Activated CD4-positive, alpha-beta memory T cell treated with anti-CD3 and anti-CD28 coated beads, Interleukin-2, amount 10 ng/mL, durations not matched to agents 7 days and 5 days (primary cell): ENCODE results near the gene RNF166. TPM values are rescaled to one million over a fixed set of nuclear protein-coding genes. Genes with fewer than 3 reads are reported as not detected.

ENCODE experiments used
- CTCF ChIA-PET: fragments of 350-600 bp; sonication (Branson Sonifier 250); formaldehyde crosslinking; loops from one replicate; lab custom pipeline; 2021; ENCODE audit warnings: antibody characterized with exemption, inconsistent platforms; lab: Charles Lee
- POLR2A ChIA-PET: fragments of 350-600 bp; sonication (Branson Sonifier 250); formaldehyde crosslinking; loops from one replicate; lab custom pipeline; 2021; ENCODE audit warnings: antibody characterized with exemption; lab: Charles Lee
- DNase-seq: peaks from one replicate; pipeline ENCODE4 v3.0.0-alpha.2; 2020
- H3K27ac Mint-ChIP-seq: one replicate; pipeline ENCODE4 v1.8.0; 2021; ENCODE audit warnings: mild to moderate bottlenecking, mixed read lengths
- H3K27me3 Mint-ChIP-seq: one replicate; pipeline ENCODE4 v1.8.0; 2021; ENCODE audit warnings: mixed read lengths
- H3K36me3 Mint-ChIP-seq: one replicate; pipeline ENCODE4 v1.8.0; 2021; ENCODE audit warnings: low read depth, mixed read lengths
- H3K4me1 Mint-ChIP-seq: one replicate; pipeline ENCODE4 v1.8.0; 2021; ENCODE audit warnings: mixed read lengths
- H3K4me3 Mint-ChIP-seq: one replicate; pipeline ENCODE4 v1.8.0; 2021; ENCODE audit warnings: mild to moderate bottlenecking, mixed read lengths
- H3K9me3 Mint-ChIP-seq: one replicate; pipeline ENCODE4 v1.8.0; 2021; ENCODE audit warnings: mixed read lengths
- total RNA-seq, 2 experiments: library from RNA; stranded (reverse); gene quantifications; one replicate each; pipeline ENCODE4 v1.2.3, GENCODE V29; 2021

RNF166 gene
- total RNA-seq, 2 experiments from 2014 or later: 155 to 156 TPM

DNA sequence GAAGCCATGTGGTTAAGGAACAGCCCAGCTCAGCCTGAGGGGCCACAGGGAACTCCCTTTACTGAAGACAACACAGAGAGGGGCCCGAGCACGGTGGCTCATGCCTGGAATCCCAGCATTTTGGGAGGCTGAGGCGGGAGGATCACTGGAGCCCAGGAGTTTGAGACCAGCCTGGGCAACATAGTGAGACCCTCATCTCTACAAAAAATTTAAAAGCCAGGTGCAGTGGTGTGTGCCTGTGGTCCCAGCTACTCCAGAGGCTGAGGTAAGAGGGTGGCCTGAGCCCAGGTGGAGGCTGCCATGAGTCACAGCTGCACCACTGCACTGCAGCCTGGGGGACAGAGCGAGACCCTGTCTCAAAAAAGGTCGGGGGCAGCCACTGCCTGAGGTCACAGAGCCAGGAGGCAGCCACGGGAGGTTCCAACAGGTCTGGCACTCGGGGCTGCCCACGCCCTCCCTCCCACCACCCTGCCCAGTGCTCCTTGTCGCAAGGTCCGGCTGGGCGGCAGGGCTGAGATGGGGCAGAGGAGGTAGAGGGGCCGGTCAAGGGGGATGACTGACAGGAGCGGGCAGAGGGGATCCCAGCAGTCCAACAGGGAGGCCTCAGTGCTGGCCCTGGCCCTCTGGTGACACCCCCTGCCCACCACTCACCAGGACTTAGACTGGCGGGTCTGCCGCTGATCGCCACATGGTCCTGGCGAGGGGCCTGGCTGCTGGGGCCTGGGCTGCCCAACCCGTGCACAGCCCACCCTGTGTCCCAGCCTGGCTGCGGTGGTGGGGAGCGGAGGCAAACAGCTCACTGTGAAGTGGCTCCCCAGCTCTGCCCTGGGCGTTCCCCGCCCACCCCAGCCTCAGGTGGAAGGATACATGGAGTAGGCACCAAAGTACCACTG is 58.8 kb downstream of the RNF166 start:
- H3K4me3 Mint-ChIP-seq: no peak overlapping the region
- no peaks in the 10 kb centered on the region for H3K27me3 Mint-ChIP-seq
- POLR2A ChIA-PET: interaction anchor here (1.0 to 4.3 kb wide), 3 partner anchors 8 to 77 kb away, joined by 3 to 34 read pairs (median 4); partner anchors contain the start of genes IL17C and ZC3H18
- H3K36me3 Mint-ChIP-seq: peaks cover 36% of the 10 kb centered on the region
- H3K4me1 Mint-ChIP-seq: peaks cover 24% of the 10 kb centered on the region
- CTCF ChIA-PET: interaction anchor here (0.8 kb wide), 1 partner anchor 77 kb away, joined by 3 read pairs; no protein-coding TSS in a partner anchor
- no peaks in the 10 kb centered on the region for H3K9me3 Mint-ChIP-seq
- DNase-seq: no peak
- H3K27ac Mint-ChIP-seq: no peak overlapping the region

Other genes starting within 250 kb of the RNF166 start
- gene ZC3H18, start 136.0 kb downstream of the RNF166 start, total RNA-seq: 10 to 100 TPM; 75.9 to 78.6 TPM
- under 1 TPM; 0.23 to 0.43 TPM for gene IL17C, start 67.8 kb downstream of the RNF166 start, total RNA-seq
- 100 to 1,000 TPM; 580 to 588 TPM for gene CYBA, start 55.4 kb downstream of the RNF166 start, total RNA-seq
- 100 to 1,000 TPM; 134 to 139 TPM for gene MVD, start 43.3 kb downstream of the RNF166 start, total RNA-seq
- 10 to 100 TPM; 16.5 to 16.6 TPM for gene SNAI3, start 19.9 kb downstream of the RNF166 start, total RNA-seq
- gene CTU2, start 95 bp upstream of the RNF166 start, total RNA-seq: 10 to 100 TPM; 16.5 to 17.3 TPM
- gene PIEZO1, start 78.8 kb upstream of the RNF166 start, total RNA-seq: 100 to 1,000 TPM; 308 to 323 TPM
- 100 to 1,000 TPM; 133 to 137 TPM for gene CDT1, start 97.4 kb upstream of the RNF166 start, total RNA-seq
- gene APRT, start 105.5 kb upstream of the RNF166 start, total RNA-seq: 100 to 1,000 TPM; 129 to 136 TPM
- gene GALNS, start 150.5 kb upstream of the RNF166 start, total RNA-seq: 10 to 100 TPM; 35.2 to 38.2 TPM
- gene TRAPPC2L, start 150.7 kb upstream of the RNF166 start, total RNA-seq: 10 to 100 TPM; 44.9 to 45.8 TPM
- gene PABPN1L, start 160.3 kb upstream of the RNF166 start, total RNA-seq: not detected